ENCODE measurements around the gene TMEM175.

TMEM175 gene

DNA sequence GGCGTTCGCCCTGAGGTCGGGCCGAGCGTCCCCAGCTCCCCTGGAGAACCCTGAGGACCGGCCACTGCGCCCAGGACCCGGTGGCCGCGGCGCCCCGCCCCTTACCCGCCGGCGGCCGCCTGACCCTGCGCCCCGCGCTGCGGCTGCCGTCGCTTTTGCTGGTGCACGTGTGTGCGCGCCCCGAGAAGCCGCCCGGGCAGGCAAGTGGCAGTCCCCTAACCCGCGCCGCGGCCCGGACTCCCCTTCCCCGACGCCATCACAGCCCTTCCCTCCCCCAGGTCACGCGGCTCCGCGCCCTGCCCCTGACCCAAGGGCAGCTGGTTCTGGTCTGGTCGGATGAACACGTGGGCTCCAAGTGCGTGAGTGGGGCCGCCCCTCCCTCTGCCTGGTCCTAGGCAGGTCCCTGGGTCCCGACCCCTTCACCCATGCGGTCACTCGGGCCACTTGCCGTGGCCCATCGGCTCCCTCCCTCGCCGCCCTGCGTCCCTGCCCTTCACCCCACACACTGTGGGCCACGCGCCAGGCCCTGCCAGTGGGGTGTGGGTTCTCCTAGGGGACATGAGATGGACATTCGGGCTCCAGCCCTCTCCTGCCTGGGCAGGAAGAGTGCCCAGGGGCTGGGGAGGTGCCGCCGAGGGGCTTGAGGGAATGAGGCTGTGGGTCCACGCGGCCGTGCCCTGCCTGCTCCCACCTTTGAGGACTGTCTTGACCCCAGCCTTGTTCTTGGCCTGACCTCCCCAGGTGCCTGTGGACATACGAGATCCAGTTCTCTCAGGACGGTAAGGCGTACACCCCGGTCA lies 71.2 kb downstream of the TMEM175 start:
- no peak for DNase-seq (ENCODE audit: low spot score)

DNA sequence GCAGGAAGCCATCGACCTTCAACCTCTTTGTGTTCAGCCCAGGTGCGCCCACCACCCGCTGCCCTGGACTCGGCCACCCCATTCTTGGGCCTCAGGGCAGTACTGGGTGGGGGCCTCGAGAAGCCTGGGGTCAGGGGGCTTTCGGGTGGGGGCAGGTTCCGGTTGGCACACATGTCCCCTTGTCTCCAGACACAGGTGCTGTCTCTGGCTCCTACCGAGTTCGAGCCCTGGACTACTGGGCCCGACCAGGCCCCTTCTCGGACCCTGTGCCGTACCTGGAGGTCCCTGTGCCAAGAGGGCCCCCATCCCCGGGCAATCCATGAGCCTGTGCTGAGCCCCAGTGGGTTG lies 71.8 kb downstream of the TMEM175 start:
- DNase-seq (ENCODE audit: low spot score): no peak

DNA sequence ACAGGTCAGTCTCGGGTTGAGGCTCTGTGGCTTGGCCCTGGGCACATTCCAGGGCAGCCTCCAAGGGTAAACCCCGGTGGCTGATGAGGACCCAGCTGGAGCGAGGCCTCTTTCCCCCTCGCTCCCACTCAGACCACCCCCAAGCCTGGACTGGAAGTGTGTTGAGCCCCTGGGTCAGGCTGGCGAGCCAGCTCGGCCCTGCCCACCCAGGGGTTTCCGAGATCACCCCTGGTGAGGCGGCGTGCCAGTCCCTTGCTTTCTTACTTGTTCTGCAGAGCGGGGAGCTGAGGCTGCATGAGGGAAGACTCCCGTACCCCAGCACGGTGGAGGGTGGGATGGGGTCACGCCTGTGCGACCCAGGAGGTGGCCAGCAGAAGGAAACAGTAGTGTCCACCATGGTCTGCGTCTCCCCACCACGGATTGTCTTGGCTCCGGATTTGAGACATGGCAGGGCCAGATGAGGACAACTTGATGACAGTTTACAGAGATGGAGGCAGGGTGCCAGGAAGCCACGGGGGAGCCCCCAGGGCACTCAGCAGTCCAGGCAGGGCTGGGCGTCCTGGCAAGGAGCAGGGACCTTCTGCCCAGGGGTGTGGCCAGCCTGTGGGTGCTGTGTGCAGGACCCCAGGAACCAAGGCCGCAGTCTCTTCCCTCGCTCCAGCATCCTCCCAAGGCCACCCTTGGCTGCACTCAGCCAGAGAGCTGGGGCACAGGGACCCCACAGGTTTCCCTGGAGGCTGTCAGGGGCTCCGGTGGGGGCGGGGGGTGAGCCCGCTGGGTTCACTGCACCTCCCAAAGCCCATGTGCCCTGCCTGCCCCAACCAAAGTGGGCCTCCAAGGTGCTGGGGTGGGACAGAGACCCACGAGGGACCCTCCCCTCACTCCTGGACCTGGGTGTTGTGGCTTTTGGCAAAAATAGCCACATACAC lies 72.6 kb downstream of the TMEM175 start:
- no peak for DNase-seq (ENCODE audit: low spot score)

GRCh38 chr4:1006856-1007255 lies 74.6 kb downstream of the TMEM175 start:
- no peak for DNase-seq (ENCODE audit: low spot score)

Measured in LoVo (cell line).